Adrenal gland (tissue), 5 donors: ENCODE data around the gene SEPTIN12.

ENCODE experiments used
- POLR2A ChIP-seq, 2 donors: fragments of 450-650 bp; IDR thresholded peaks; one replicate each; pipeline ENCODE4 v1.6.1; 2017; ENCODE audit warnings: antibody characterized with exemption in 2 of 2, mild to moderate bottlenecking in 2 of 2, moderate library complexity in 1 of 2
- TF ChIP-seq, protein P1 (sequence below), 6 experiments: fragments of 450-650 bp in 4 of 6; fragments of 200-600 bp in 2 of 6; sonication (generic) in 1 of 6; IDR thresholded peaks; 1 replicate in 5 of 6; 2 replicates in 1 of 6; pipeline versions ENCODE4 v1.5.1 to v1.8.0; 2016 to 2021; ENCODE audit warnings: antibody characterized with exemption in 6 of 6, mild to moderate bottlenecking in 2 of 6, moderate library complexity in 1 of 6
- donor health status: DM: no; HTN: no; CAD: no.

DNA sequence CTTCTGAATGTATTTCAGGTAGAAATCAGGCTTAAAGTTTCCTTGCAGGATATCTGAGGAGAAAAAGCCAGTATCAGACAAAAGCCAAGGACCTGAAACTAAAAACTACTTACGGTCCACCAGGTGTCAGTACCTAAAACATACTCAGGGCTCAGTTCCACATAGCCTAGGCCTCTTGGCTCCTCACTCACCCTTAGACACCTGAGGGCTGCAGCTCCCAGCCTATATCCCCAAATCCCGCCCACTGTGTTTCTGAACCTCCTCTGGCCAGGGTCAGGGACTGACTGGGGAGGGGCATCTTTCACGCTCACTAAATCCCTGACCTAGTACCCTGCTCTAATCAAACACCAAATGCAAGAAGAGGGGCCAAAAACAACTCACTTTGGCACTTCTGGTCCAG, 23.1 kb upstream of the SEPTIN12 start:
- TF ChIP-seq, protein P1, sequence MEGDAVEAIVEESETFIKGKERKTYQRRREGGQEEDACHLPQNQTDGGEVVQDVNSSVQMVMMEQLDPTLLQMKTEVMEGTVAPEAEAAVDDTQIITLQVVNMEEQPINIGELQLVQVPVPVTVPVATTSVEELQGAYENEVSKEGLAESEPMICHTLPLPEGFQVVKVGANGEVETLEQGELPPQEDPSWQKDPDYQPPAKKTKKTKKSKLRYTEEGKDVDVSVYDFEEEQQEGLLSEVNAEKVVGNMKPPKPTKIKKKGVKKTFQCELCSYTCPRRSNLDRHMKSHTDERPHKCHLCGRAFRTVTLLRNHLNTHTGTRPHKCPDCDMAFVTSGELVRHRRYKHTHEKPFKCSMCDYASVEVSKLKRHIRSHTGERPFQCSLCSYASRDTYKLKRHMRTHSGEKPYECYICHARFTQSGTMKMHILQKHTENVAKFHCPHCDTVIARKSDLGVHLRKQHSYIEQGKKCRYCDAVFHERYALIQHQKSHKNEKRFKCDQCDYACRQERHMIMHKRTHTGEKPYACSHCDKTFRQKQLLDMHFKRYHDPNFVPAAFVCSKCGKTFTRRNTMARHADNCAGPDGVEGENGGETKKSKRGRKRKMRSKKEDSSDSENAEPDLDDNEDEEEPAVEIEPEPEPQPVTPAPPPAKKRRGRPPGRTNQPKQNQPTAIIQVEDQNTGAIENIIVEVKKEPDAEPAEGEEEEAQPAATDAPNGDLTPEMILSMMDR (IDR thresholded peaks at IDR 0.05), result no peak
- no peak for TF ChIP-seq POLR2A (IDR thresholded peaks at IDR 0.05)
